ENCODE data around the gene SLC25A34.

The SLC25A34 gene

DNA sequence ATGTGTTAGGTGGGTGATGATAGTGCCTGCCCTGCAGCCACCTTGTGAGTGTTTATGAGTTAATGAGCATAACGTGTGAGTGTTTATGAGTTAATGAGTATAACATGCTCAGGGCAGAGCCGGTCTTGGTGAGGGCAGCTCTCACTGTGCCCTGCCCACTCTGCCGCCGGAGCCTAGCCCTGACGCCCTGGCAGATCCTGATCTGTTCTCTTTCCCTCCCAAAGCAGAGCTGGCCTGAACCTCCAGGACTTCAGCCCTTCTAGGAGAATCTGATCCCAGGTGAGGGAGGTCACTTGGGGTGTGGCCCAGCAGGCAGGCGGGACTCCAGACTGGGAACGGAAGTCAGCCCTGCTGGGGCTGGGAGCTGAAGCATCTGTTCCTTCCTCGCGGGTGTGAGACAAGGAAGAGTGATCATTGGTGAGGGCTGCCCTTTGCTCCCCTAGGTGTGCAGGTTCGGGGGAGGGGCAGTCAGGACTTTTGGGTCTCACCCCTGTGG, 28.3 kb downstream of the SLC25A34 start:
- in situ Hi-C loops (cut with MboI; ENCODE audit: low pct_unique_long_range_greater_than_20kb, low sequenced_read_pairs), result no loop called here
- DNase-seq, result no peak

DNA sequence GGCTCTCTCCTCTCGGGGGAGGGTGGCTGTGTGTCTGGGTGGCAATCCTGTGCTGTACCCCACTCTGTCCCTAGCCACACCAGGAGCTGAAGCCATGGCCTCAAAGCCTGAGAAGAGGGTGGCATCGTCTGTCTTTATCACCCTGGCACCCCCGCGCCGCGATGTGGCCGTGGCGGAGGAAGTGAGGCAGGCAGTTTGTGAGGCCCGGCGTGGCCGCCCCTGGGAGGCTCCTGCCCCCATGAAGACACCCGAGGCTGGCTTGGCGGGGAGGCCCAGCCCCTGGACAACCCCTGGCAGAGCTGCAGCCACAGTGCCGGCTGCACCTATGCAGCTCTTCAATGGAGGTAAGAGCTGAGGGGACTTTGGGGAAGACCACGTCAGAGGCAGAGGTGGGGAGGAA, 28.8 kb downstream of the SLC25A34 start:
- in situ Hi-C loops (cut with MboI; ENCODE audit: low pct_unique_long_range_greater_than_20kb, low sequenced_read_pairs), result no loop called here
- DNase-seq, result no peak

DNA sequence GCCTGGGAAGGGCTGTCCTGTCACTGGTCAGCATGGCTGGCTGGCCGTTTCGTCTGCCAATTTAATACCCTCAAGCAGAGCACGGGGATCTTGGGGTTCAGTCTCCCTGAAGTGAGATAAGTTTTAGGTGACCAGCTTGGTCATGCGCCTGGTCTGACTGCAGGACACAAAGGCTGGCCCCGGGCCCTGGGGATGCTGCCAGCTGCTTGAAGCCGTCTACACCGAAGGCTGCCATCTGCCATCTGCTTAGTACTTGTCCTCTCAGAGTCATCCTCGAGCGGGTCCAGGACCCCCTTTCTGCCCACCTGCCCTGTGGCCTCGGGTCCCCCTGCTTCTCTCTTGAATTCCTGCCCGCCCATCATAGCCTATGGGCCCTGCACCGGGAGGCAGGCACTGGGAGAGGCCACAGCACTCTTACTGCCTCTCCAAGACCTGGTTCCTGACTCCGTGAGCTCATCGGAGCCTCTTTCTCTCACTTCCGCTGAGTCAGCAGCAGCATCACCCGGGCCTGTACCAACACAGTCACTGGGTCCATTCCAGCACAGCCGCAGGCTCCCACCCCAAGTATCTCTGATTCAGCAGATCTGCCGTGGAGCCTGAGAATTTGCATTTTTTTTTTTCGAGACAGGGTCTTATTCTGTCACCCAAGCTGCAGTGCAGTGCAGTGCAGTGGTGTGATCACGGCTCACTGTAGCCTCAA, 29.6 kb downstream of the SLC25A34 start:
- DNase-seq, result no peak
- in situ Hi-C loops (cut with MboI; ENCODE audit: low pct_unique_long_range_greater_than_20kb, low sequenced_read_pairs), result no loop called here

DNA sequence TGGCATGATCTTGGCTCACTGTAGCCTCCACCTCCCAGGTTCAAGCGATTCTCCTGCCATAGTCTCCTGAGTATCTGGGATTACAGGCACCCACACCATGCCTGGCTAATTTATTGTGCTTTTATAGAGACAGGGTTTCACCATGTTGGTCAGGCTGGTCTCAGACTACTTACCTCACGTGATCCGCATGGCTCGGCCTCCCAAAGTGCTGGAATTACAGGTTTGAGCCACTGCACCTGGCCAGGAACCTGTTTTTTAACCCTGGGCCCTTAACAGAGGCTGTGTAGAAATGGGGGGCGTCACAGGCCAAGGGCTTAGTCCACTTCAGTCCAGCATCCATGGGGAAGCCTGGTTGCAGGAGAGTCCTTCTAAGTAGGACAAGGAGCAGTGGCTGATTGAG, 31.9 kb downstream of the SLC25A34 start:
- in situ Hi-C loops (cut with MboI; ENCODE audit: low pct_unique_long_range_greater_than_20kb, low sequenced_read_pairs), result no loop called here
- DNase-seq, result no peak

DNA sequence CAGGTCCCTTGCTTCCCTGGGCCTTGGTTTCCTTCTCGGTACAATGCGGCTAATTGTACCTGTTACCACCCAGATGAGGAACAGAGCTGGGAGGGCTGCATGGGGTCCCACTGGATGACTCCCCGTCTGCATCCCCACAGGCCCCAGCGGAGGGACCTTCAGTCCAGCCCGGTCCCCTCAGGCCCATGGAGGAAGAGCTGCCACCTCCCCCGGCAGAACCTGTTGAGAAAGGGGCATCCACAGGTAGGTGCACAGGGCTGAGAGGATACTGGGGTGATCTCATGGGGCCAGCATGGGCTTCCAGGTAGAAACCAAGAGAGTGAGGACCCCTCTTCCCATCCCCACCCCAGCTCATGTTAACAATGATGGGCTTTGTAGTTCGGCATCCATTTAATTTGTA, 32.3 kb downstream of the SLC25A34 start:
- in situ Hi-C loops (cut with MboI; ENCODE audit: low pct_unique_long_range_greater_than_20kb, low sequenced_read_pairs), result no loop called here
- no peak for DNase-seq

DNA sequence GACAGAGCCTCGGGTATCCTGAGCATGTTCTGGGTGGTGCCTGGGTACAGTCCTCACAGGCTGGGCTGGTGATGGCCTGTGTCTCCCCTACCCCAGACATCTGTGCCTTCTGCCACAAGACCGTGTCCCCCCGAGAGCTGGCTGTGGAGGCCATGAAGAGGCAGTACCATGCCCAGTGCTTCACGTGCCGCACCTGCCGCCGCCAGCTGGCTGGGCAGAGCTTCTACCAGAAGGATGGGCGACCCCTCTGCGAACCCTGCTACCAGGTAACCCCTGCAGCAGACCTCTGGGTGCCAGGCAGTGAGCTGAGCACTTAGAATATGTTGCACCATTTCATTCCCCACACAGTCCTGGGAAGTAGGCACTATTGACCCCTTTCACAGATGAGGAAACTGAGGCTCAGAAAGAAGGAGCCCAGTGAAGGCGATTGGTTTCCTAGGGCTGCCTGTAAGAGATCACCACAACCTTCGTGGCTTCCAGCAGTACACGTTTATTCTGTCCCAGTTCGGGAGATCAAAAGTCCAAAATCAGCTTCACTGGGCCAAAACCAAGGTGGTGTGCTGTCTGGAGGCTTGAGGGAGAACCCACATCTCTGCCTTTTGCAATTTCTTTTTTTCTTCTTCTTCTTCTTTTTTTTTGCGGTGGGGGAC, 34.4 kb downstream of the SLC25A34 start:
- no peak for DNase-seq
- in situ Hi-C loops (cut with MboI; ENCODE audit: low pct_unique_long_range_greater_than_20kb, low sequenced_read_pairs), result no loop called here

DNA sequence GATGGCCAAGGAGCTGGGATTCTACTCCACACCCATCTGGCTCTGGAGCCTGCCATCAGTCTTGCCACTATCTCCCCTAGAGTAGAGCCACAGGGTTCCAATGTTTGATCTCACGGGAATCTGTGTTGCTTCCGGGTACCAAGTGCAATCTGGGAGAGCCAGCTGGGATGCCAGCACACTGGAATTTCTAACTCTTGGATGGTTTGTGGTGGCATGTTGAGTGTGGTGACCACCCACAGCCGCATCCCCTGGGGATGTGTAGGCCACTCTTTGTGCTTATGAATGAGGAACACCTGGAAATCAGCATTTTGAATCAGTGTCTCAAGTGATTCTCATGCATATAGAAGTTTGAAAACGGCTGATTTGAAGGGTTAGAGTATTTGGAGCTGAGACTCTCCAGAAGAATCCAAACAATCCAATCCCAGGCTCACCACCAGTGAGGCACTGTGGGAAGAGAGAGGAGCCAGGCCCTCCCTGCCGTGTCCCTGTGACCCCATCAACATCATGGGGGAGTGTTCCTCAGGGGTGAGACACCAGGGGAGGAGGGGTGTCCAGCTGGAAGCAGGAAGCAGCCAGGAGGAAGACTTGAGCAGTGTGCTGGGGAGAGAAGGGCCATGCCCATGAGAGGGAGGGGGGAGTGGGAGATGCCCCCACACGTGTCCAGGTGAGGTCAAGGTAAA, 35.9 kb downstream of the SLC25A34 start:
- in situ Hi-C loops (cut with MboI; ENCODE audit: low pct_unique_long_range_greater_than_20kb, low sequenced_read_pairs), result no loop called here
- DNase-seq, result no peak

DNA sequence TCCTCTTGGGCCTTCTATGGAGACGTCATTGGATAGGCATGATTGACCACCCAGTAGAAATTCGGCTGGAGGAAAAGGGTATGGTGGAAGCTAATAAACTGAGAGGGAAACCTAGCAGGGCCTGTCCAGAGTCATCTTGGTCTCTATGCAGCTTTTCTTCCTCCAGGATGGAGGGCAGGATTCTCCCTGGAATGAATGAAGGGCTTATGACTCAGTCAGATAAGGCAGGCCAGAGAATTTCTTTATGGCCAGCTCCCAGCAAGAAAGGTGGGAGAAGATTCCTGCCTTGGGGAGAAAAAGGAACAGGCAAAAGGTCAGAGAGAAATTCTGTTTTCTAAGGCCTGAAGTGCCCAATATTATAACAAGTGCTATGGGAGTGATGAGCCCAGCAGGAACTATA, 39.6 kb downstream of the SLC25A34 start:
- no peak for DNase-seq
- in situ Hi-C loops (cut with MboI; ENCODE audit: low pct_unique_long_range_greater_than_20kb, low sequenced_read_pairs), result no loop called here

DNA sequence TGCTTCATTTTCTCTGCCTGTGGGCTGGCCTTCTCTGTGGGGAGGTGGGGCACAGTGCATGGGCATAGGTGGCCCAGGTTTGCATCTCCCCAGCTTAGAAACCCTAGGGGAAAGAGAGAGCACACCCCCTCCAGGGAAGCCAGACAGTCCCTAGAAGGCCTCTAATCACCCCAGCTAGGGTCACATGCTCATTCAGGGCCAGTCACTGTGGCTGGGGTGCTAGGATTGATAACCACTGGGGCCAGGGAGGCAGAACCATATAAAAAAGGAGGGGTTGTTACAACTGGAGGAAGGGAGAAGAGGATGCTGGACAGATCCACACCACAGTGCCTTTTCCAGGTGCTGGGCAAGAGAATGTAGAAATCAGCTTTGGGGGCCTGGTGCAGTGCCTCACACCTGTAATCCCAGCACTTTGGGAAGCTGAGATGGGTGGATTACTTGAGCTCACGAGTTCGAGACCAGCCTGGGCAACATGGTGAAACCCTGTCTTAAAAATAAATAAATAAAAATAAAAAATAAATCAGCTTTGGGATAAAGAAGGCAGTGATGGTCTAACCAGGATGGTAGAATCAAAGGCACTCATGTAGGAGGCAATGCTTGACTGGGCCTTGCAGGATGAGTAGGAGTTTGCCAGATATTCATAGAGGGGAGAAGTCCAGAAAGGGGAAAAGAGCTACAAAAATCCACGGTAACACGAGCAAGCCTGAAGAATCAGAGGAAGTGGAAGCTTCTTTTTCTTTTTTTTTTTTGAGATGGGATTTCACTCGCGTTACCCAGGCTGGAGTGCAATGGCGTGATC, 42.0 kb downstream of the SLC25A34 start:
- no peak for DNase-seq
- in situ Hi-C loops (cut with MboI; ENCODE audit: low pct_unique_long_range_greater_than_20kb, low sequenced_read_pairs), result no loop called here

DNA sequence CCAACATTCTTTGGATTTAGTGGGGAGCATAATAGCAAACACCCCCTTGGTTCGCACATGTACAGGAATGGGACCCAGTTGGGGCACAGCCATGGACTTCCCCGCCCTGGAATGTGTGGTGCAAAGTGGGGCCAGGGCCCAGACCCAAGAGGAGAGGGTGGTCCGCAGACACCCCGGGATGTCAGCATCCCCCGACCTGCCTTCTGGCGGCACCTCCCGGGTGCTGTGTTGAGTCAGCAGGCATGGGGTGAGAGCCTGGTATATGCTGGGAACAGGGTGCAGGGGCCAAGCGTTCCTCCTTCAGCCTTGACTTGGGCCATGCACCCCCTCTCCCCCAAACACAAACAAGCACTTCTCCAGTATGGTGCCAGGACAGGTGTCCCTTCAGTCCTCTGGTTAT, 49.6 kb downstream of the SLC25A34 start:
- in situ Hi-C loops (cut with MboI; ENCODE audit: low pct_unique_long_range_greater_than_20kb, low sequenced_read_pairs), result no loop called here
- no peak for DNase-seq

DNA sequence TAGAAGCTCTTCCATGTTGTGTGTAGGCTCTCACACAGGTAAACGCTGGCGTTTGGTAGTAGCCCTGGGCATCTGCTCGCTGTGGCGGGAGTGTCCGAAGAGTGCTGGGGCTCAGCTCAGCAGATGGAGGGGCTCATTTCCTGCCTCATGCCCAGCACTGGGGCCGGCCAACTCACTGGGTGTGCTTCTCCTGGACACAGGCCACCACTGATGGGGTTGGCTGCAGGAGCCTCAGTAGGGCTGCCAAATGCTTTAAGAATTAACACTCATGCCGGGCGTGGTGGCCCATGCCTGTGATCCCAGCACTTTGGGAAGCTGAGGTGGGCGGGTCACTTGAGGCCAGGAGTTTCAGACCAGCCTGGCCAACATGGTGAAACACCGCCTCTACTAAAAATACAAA, 50.5 kb downstream of the SLC25A34 start:
- no peak for DNase-seq
- in situ Hi-C loops (cut with MboI; ENCODE audit: low pct_unique_long_range_greater_than_20kb, low sequenced_read_pairs), result no loop called here

DNA sequence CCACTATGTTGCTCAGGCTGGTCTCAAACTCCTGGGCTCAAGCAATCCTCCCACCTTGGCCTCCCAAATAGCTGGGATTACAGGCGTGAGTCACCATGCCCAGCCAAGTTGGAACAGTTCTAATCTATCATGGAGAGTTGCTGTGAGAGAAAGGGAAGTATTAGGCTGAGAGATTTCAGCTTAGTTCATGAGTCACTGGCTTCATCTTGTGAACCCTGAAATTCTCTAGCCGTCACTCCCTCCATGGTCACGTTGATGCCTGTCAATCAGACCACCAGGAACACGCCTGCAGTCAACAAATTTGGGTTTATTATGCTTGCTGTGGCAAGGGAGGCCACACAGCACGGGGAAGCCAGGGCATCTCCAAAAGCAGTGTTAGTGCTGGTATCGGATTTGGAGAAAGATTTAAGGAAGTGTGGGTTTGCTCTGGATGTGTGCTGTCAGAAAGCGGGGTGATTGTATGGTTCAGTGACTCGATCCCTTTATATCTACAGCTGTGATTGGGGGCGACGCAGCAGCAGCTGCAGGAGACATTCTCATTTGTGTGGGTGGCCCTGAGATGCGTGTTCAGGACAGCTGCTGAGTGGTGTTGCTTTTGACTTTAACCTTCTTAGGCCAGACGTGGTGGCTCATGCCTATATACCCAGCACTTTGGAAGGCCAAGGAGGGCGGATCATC, 52.7 kb downstream of the SLC25A34 start:
- in situ Hi-C loops (cut with MboI; ENCODE audit: low pct_unique_long_range_greater_than_20kb, low sequenced_read_pairs), result no loop called here
- peak; percentile 39 for DNase-seq

Measured in KBM-7 (cell line).